NCI-H187 (cell line): Measurements from ENCODE around the gene SLC22A3.
"Not testable (repeated sequence)": the region's sequence is repeated elsewhere in the genome, so short reads cannot be mapped to it uniquely, and the experiment has no call there.

Experiments used
- DNase-seq, 2 experiments: peaks; one replicate each; lab custom pipeline; 2025; lab: John Stamatoyannopoulos, UW

SLC22A3 gene

DNA sequence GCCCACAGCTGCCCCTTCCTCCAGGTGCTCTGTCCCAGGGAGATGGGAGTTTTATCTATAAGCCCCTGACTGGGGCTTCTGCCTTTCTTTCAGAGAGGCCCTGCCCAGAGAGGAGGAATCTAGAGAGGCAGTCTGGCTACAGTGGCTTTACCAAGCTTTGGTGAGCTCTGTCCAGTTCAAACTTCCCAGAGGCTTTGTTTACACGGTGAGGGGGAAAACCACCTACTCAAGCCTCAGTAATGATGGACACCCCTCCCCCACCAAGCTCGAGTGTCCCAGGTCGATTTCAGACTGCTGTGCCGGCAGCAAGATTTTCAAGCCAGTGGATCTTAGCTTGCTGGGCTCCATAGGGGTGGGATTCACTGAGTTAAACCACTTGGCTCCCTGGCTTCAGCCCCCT lies 25.4 kb downstream of the SLC22A3 start:
- DNase-seq, result not testable (repeated sequence)

DNA sequence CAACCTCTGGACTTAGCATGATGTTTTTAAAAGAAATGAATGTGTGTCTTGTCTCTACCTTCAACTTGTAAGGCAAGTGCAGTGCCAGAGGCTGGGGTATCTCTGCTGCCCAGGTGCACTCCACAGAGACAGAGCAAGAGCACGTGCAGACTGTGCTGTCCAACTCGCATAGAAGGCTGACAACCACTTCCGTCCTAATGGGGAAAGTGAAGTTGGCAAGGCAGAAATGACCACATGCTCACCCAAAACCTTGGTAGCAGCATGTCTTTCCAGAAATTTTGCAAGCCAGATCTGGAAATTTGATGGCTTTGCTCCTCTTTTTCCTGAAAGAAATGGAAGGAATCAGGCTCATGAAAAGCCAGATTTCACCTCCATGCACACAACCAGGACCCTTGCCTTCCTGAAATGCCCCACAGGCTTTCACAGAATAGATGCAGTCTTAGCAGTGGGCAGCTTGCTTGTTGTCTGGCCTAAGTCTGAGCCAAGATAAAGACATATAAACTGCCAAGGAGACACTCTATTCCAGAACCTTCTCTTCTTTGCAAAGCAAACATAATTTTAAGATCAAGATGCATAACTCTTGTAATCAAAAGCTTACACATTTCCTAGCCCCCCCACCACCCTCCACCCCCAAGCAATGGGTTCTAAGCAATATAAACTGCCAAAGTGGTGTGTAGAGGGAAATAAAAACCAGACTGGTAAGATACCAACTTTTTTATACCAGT lies 26.8 kb downstream of the SLC22A3 start:
- no peak for DNase-seq

DNA sequence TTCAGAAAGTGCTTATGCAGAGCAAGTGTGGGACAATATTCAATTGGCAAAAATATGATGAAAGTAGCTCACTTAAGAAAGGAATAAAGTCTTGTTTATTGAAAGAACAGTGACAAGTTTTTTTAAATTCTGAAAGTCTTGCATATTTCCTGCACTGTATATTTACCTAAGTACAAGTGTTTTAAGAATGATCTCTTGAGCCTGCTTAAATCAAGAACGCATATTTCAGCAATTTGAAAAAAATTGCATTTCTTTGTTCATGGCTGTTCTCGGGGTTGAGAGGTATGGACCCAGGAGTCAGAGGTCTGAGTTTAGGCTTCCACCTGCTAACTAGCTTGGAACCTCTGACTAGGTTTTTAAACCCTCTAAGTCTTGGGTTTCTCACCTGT lies 27.4 kb downstream of the SLC22A3 start:
- DNase-seq, result no peak

DNA sequence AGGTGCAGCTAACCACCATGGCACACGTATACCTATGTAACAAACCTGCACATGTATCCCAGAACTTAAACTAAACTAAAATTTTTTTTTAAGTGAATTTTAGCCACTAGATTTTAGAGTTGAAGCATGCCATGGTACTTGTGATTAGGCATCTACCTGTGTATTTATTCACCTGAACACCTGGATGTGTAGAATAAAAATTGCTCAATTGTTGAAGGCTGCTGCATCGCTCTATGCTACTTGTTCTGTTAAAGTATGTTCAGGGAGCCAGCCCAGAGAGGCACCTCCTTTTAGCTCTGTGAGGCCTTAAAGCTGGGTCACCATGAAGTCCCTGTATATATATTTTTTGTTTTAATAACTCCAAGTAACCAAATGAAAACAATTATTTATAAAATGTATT lies 28.3 kb downstream of the SLC22A3 start:
- no peak for DNase-seq

- DNase-seq, result no peak
These were observed 30.0 kb downstream of the SLC22A3 start for GRCh38 chr6:160378218-160378617.

DNA sequence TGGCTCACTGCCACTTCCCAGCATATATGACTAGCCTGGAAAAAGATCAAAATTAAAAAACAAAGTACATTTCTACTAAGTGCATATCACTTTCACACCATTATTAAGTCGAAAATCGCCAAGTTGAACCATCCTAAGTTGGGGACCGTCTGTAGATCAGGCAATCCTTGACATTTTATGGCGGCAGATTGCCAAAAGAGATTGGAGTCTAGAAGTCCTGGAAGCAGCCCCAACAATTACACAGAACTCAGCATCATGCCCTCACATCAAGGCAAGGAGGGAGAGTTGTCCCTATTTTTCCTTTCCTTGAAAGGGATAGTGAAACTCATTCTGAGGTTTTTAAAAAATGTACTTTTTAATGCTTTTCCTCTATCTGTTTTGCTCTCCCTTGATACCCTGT lies 30.7 kb downstream of the SLC22A3 start:
- no peak for DNase-seq

DNA sequence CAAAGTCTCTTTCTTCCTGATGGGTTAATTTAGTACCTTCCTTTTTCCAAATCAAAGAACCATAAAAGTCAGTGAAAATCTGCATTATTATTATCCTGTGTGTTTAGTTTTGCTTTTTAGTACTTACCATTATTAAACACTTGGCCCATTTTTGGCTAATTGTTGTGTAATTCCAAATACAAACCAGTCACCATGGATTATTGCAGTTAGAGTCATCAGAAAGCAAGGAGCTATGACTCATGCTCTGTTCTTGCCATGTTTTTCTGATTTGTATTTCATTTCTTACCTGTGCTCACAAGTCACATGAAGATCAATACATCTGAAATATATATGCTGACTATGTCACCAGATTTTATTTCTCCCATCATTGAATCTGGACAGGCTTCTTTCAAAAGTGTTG lies 31.3 kb downstream of the SLC22A3 start:
- DNase-seq, result no peak

DNA sequence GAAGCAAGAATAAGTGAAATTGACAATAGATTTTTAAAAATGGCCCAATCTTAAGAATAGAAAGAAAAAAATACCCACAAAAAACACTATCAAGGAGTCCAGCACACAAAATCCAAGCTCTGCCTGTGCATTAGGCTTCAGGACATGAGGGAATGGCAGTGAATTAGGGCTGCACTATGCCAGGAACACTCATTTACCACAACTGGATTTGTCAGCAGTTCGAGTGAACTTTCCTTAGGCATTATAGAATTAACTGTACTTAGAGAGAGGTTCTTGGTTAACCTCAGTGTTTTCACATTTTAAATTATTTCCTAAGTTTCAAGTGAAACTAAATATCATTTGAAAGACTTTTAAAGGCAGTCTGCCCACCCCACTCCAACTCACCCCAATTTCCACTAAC lies 34.8 kb downstream of the SLC22A3 start:
- DNase-seq, result no peak

GRCh38 chr6:160386869-160387530 lies 38.8 kb downstream of the SLC22A3 start:
- no peak for DNase-seq

- no peak for DNase-seq
These were observed 39.9 kb downstream of the SLC22A3 start for GRCh38 chr6:160387916-160388643.

- no peak for DNase-seq
These were observed 40.7 kb downstream of the SLC22A3 start for GRCh38 chr6:160388922-160389321.

- DNase-seq, result no peak
These were observed 43.4 kb downstream of the SLC22A3 start for GRCh38 chr6:160391419-160392116.

DNA sequence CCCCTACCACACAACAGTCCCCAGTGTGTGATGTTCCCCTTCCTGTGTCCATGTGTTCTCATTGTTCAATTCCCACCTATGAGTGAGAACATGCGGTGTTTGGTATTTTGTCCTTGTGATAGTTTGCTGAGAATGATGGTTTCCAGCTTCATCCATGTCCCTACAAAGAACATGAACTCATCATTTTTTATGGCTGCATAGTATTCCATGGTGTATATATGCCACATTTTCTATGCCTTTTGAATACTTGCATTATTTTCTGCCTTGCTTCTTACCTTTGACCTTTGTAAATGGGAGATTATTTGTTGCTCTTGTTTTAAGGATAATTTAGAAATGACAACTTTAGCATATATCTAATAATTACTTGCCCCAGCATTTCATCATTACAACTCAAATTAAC lies 45.3 kb downstream of the SLC22A3 start:
- DNase-seq, result not testable (repeated sequence)

- DNase-seq, result no peak
These were observed 45.9 kb downstream of the SLC22A3 start for GRCh38 chr6:160393891-160394653.

- no peak for DNase-seq
These were observed 46.5 kb downstream of the SLC22A3 start for GRCh38 chr6:160394654-160395035.

DNA sequence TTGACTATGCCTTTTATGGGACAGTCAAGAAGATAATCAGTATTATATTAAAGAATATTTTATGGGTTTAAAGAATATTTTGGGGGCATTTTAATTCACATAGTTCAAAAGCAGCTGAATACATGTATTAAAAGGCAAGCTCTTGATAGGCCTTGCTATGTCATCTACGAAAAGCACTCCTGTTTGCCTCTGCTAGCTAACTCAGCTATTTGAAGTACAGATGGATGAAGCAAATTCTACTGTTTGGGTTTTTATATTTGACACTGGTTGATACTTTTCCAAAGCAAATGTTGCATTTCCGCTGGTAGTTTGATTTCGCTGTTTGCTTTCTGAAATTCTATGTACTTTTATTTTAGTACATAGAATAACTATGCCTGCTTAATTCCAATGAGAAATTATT lies 47.0 kb downstream of the SLC22A3 start:
- no peak for DNase-seq

GRCh38 chr6:160396292-160396691 lies 48.1 kb downstream of the SLC22A3 start:
- no peak for DNase-seq

- no peak for DNase-seq
These were observed 50.6 kb downstream of the SLC22A3 start for GRCh38 chr6:160398674-160399271.

DNA sequence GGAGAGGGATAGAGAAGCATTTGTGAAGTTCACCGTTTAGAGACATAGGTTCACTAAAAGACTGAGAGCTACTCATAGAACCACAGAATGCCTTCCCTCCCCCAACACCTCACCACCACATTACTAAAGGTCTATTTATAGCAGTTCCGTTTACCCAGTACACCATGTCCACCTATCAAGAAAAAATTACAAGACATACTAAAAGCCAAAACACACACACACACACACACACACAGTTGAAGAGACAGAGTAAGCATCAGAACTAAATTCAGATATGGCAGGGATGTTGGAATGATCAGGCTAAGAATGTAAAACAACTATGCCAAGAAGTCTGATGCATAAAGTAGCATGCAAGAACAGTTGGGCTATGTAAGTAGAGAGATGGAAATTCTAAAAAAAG lies 52.3 kb downstream of the SLC22A3 start:
- DNase-seq, result no peak

GRCh38 chr6:160408528-160408927 lies 60.4 kb downstream of the SLC22A3 start:
- DNase-seq, result no peak

DNA sequence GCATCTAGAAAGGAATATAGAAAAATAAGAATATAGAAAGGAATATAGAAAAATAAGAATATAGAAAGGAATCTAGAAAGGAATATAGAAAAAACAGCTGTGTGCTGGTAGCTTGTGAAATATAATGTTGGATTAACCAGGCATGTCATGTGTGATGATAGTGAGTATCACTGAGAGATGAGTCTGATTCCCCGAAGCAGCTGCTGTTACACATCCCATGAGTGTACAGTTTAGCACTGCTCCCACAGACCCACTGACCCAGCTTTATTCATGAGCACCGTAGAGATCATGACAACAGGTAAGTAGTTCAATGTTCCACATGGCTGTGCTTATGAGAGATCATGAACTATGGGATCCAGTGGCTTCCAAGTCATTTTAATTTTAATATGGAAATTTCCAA lies 64.8 kb downstream of the SLC22A3 start:
- no peak for DNase-seq
